Gastrocnemius medialis (tissue), 4 donors: ENCODE measurements around the gene FIBIN. TPM values are rescaled to one million over a fixed set of nuclear protein-coding genes. Genes with fewer than 3 reads are reported as not detected.

ENCODE experiments used
- ATAC-seq, 2 donors: fragments of 150-250 bp; one replicate each; pipeline ENCODE4 v1.9.1; 2016
- DNase-seq, 2 donors: peaks; one replicate each; pipeline ENCODE4 v3.0.0-alpha.2; 2019
- H3K27ac ChIP-seq, 4 donors: fragments of 200-600 bp; sonication (generic); 1 replicate in 1 of 4; 2 replicates in 3 of 4; pipeline ENCODE4 v1.5.1; 2016 to 2018; ENCODE audit warnings: mild to moderate bottlenecking in 2 of 4, moderate library complexity in 1 of 4
- H3K27me3 ChIP-seq, 3 donors: fragments of 200-600 bp; sonication (generic) in 2 of 3; 1 replicate in 1 of 3; 2 replicates in 2 of 3; pipeline versions ENCODE4 v1.5.1 to v1.6.0; 2016 to 2019; ENCODE audit warnings: mild to moderate bottlenecking in 1 of 3, moderate library complexity in 1 of 3
- H3K36me3 ChIP-seq, 2 donors: fragments of 200-600 bp; sonication (generic) in 1 of 2; one replicate each; pipeline ENCODE4 v1.5.1; 2017 to 2018
- H3K4me1 ChIP-seq, 2 donors: fragments of 200-600 bp; sonication (generic) in 1 of 2; one replicate each; pipeline ENCODE4 v1.5.1; 2016 to 2017; ENCODE audit warnings: mild to moderate bottlenecking in 2 of 2
- H3K4me3 ChIP-seq, 4 donors: fragments of 200-600 bp; sonication (generic) in 3 of 4; 1 replicate in 1 of 4; 2 replicates in 3 of 4; pipeline ENCODE4 v1.5.1; 2016 to 2019; ENCODE audit warnings: mild to moderate bottlenecking in 2 of 4
- H3K9me3 ChIP-seq, 3 donors: fragments of 200-600 bp; sonication (generic) in 2 of 3; 1 replicate in 1 of 3; 2 replicates in 2 of 3; pipeline ENCODE4 v1.5.1; 2016 to 2019
- CTCF ChIP-seq, 5 experiments: fragments of 450-650 bp in 3 of 5; fragments of 200-600 bp in 2 of 5; sonication (generic) in 2 of 5; IDR thresholded peaks in 4 of 5; conservative IDR thresholded peaks in 1 of 5; 1 replicate in 4 of 5; 2 replicates in 1 of 5; pipeline ENCODE4 v1.5.1; 2016 to 2019; ENCODE audit warnings: antibody characterized with exemption in 5 of 5, mild to moderate bottlenecking in 3 of 5, moderate library complexity in 3 of 5
- POLR2A ChIP-seq, 2 donors: fragments of 450-650 bp; IDR thresholded peaks; one replicate each; pipeline ENCODE4 v1.6.1; 2017; ENCODE audit warnings: antibody characterized with exemption in 2 of 2, mild to moderate bottlenecking in 2 of 2, moderate library complexity in 2 of 2
- in situ Hi-C, 4 donors: fragments of 200-750 bp; cut with MboI; loops; one replicate each; pipeline versions ENCODE4 v1.15.0 to v1.8.0; 2017; ENCODE audit warnings: low sequenced_read_pairs in 4 of 4
- intact Hi-C: fragments of 100-400 bp; cut with DNase I; formaldehyde crosslinking; loops from one replicate; pipeline ENCODE4 v1.15.1; 2023; ENCODE audit warnings: low total_unique reads
- total RNA-seq, 4 donors: library from RNA; depleted of rRNA; stranded (reverse); fragments of >200 nt; gene quantifications; one replicate each; pipeline versions ENCODE4 v1.1.0 to v1.2.3, GENCODE V29; 2016

Gene FIBIN
- total RNA-seq, 4 donors from 2014 or later = 10.7 to 23.6 (median 21.3) TPM

- intact Hi-C loops = no loop called here
- TF ChIP-seq POLR2A (IDR thresholded peaks at IDR 0.05) (no peak), CTCF (IDR thresholded peaks at IDR 0.05 in 4 of 5, conservative IDR thresholded peaks at IDR 0.05 in 1 of 5) (no peak)
- Histone ChIP-seq H3K27ac (no peak overlapping the region), H3K36me3 (no peaks in the 10 kb centered on the region), H3K4me1 (no peaks in the 10 kb centered on the region), H3K4me3 (no peak overlapping the region), H3K9me3 (no peaks in the 10 kb centered on the region), H3K27me3 (no peaks in the 10 kb centered on the region)
- ATAC-seq (no peak), DNase-seq (no peak)
- in situ Hi-C loops = no loop called here
These were observed 8.9 kb downstream of the FIBIN start for GRCh38 chr11:27002838-27003237.

GRCh38 chr11:27004103-27004502 is 10.2 kb downstream of the FIBIN start:
- in situ Hi-C loops (no loop called here), intact Hi-C loops (no loop called here)
- no peak overlapping the region for H3K4me3 ChIP-seq
- H3K27ac ChIP-seq = no peak overlapping the region
- no peak for DNase-seq
- no peak for ATAC-seq
- no peaks in the 10 kb centered on the region for H3K36me3 ChIP-seq
- H3K9me3 ChIP-seq = no peaks in the 10 kb centered on the region
- H3K27me3 ChIP-seq = no peaks in the 10 kb centered on the region
- H3K4me1 ChIP-seq = no peaks in the 10 kb centered on the region
- TF ChIP-seq CTCF (IDR thresholded peaks at IDR 0.05 in 4 of 5, conservative IDR thresholded peaks at IDR 0.05 in 1 of 5) (no peak), POLR2A (IDR thresholded peaks at IDR 0.05) (no peak)

- TF ChIP-seq CTCF (IDR thresholded peaks at IDR 0.05 in 4 of 5, conservative IDR thresholded peaks at IDR 0.05 in 1 of 5) (no peak), POLR2A (IDR thresholded peaks at IDR 0.05) (no peak)
- no peaks in the 10 kb centered on the region for H3K27me3 ChIP-seq
- H3K27ac ChIP-seq = no peak overlapping the region
- no peaks in the 10 kb centered on the region for H3K9me3 ChIP-seq
- ATAC-seq = no peak
- intact Hi-C loops (no loop called here), in situ Hi-C loops (no loop called here)
- no peak overlapping the region for H3K4me3 ChIP-seq
- H3K4me1 ChIP-seq = no peaks in the 10 kb centered on the region
- DNase-seq = no peak
- H3K36me3 ChIP-seq = no peaks in the 10 kb centered on the region
These were observed 15.1 kb downstream of the FIBIN start for GRCh38 chr11:27008811-27009535.

GRCh38 chr11:27011560-27012233 is 17.8 kb downstream of the FIBIN start:
- Histone ChIP-seq H3K36me3 (no peaks in the 10 kb centered on the region), H3K9me3 (no peaks in the 10 kb centered on the region), H3K27ac (no peak overlapping the region), H3K4me3 (no peak overlapping the region), H3K27me3 (no peaks in the 10 kb centered on the region), H3K4me1 (no peaks in the 10 kb centered on the region)
- in situ Hi-C loops = no loop called here
- ATAC-seq = no peak
- no peak for TF ChIP-seq POLR2A (IDR thresholded peaks at IDR 0.05)
- TF ChIP-seq CTCF (IDR thresholded peaks at IDR 0.05 in 4 of 5, conservative IDR thresholded peaks at IDR 0.05 in 1 of 5) = no peak
- intact Hi-C loops = no loop called here
- no peak for DNase-seq
